Measurements from ENCODE around the gene TADA1. TPM values are rescaled to one million over a fixed set of nuclear protein-coding genes. Genes with fewer than 3 reads are reported as not detected.

The TADA1 gene
- total RNA-seq, 1 experiment from 2014 or later: 16.6 TPM

GRCh38 chr1:166827426-166827825 is 48.6 kb downstream of the TADA1 start (continued):
- TF ChIP-seq PREB (CRISPR knock-in tag; IDR thresholded peaks at IDR 0.05; ENCODE audit: borderline replicate concordance) (no peak), OVOL2 (CRISPR knock-in tag; IDR thresholded peaks at IDR 0.05; ENCODE audit: borderline replicate concordance) (no peak), AR (CRISPR knock-in tag; IDR thresholded peaks at IDR 0.05) (no peak), ZBTB43 (CRISPR knock-in tag; IDR thresholded peaks at IDR 0.05) (no peak), ZNF671 (CRISPR knock-in tag; IDR thresholded peaks at IDR 0.05) (no peak), CTCF (IDR thresholded peaks at IDR 0.05) (no peak), E2F1 (CRISPR knock-in tag; IDR thresholded peaks at IDR 0.05) (no peak)

- TF ChIP-seq ELF4 (CRISPR knock-in tag; IDR thresholded peaks at IDR 0.05; ENCODE audit: low read depth) (no peak), NR1H2 (CRISPR knock-in tag; IDR thresholded peaks at IDR 0.05) (no peak), ATF6 (CRISPR knock-in tag; IDR thresholded peaks at IDR 0.05) (no peak), CTCF (IDR thresholded peaks at IDR 0.05) (peak; percentile 62)
- no peaks in the 10 kb centered on the region; the same call in 1 of the 2 replicates for H3K27me3 Mint-ChIP-seq (ENCODE audit: low read depth)
- H3K4me1 Mint-ChIP-seq: no peaks in the 10 kb centered on the region
- ChIA-PET CTCF (interaction anchor here (0.6 to 1.2 kb wide), 11 partner anchors 9 to 344 kb away, joined by 3 to 12 read pairs (median 4); partner anchors contain the start of gene POGK), POLR2A (no interaction called here)
- H3K27ac Mint-ChIP-seq: no peak overlapping the region
- no peak overlapping the region for H3K4me3 Mint-ChIP-seq
- H3K9me3 Mint-ChIP-seq: peaks cover 33% of the 10 kb centered on the region
- DNase-seq (ENCODE audit: low spot score) (peak; percentile 51), ATAC-seq (peak; percentile 100)
- H3K36me3 Mint-ChIP-seq: peaks cover 13% of the 10 kb centered on the region
Measured at GRCh38 chr1:166822385-166822784, 53.7 kb downstream of the TADA1 start.
